CD4-positive, CD25-positive, alpha-beta regulatory T cell (primary cell): ENCODE measurements around the gene OR6C3. TPM values are rescaled to one million over a fixed set of nuclear protein-coding genes. Genes with fewer than 3 reads are reported as not detected.
"Not testable (repeated sequence)": the region's sequence is repeated elsewhere in the genome, so short reads cannot be mapped to it uniquely, and the experiment has no call there.

Experiments used
- ATAC-seq, 2 donors: fragments of 150-1000 bp; cut with Tn5 transposase; one replicate each; pipeline ENCODE4 v1.10.0; 2021; ENCODE audit warnings: low read depth in 2 of 2, moderate number of reproducible peaks in 2 of 2, moderate library complexity in 1 of 2
- DNase-seq, 3 donors: peaks; one replicate each; pipeline versions ENCODE4 v3.0.0 to v3.0.0-alpha.2; 2012 to 2022; ENCODE audit warnings: mixed read lengths in 1 of 3
- H3K27ac ChIP-seq: one replicate; pipeline ENCODE4 v1.7.0; 2013; ENCODE audit warnings: mild to moderate bottlenecking, low read length; ENCODE audit not compliant: insufficient read depth, poor library complexity, severe bottlenecking
- H3K27me3 ChIP-seq: one replicate; pipeline ENCODE4 v1.7.0; 2013; ENCODE audit warnings: low read length; ENCODE audit not compliant: control insufficient read depth, insufficient read depth
- H3K36me3 ChIP-seq: one replicate; pipeline ENCODE4 v1.7.0; 2013; ENCODE audit warnings: mild to moderate bottlenecking, low read length, moderate library complexity; ENCODE audit not compliant: control insufficient read depth, insufficient read depth
- H3K4me1 ChIP-seq: 2 replicates; pipeline ENCODE4 v1.7.0; 2013; ENCODE audit warnings: mild to moderate bottlenecking, low read length; ENCODE audit not compliant: insufficient read depth, control insufficient read depth, poor library complexity, severe bottlenecking
- H3K4me3 ChIP-seq: one replicate; pipeline ENCODE4 v1.7.0; 2013; ENCODE audit warnings: low read depth, mild to moderate bottlenecking, low read length, moderate library complexity
- H3K9me3 ChIP-seq, 2 experiments: 1 replicate in 1 of 2; 2 replicates in 1 of 2; pipeline ENCODE4 v1.7.0; 2013; ENCODE audit warnings: low read length in 2 of 2, mild to moderate bottlenecking in 1 of 2, moderate library complexity in 1 of 2; ENCODE audit not compliant: control insufficient read depth in 2 of 2
- H3K27ac Mint-ChIP-seq, 3 donors: one replicate each; pipeline ENCODE4 v1.8.0; 2020 to 2022; ENCODE audit warnings: mild to moderate bottlenecking in 3 of 3, mixed read lengths in 3 of 3, moderate library complexity in 2 of 3
- H3K27me3 Mint-ChIP-seq: one replicate; pipeline ENCODE4 v1.8.0; 2022; ENCODE audit warnings: mild to moderate bottlenecking, mixed read lengths
- H3K36me3 Mint-ChIP-seq: one replicate; pipeline ENCODE4 v1.8.0; 2020; ENCODE audit warnings: mixed read lengths
- H3K4me1 Mint-ChIP-seq, 4 donors: one replicate each; pipeline ENCODE4 v1.8.0; 2020 to 2022; ENCODE audit warnings: mixed read lengths in 4 of 4, mild to moderate bottlenecking in 1 of 4
- H3K4me3 Mint-ChIP-seq, 4 donors: one replicate each; pipeline ENCODE4 v1.8.0; 2020 to 2022; ENCODE audit warnings: mild to moderate bottlenecking in 4 of 4, mixed read lengths in 4 of 4, moderate library complexity in 3 of 4
- H3K9me3 Mint-ChIP-seq, 7 donors: one replicate each; pipeline ENCODE4 v1.8.0; 2020 to 2022; ENCODE audit warnings: mixed read lengths in 7 of 7, mild to moderate bottlenecking in 3 of 7, moderate library complexity in 2 of 7
- polyA plus RNA-seq, 4 donors: library from polyadenylated mRNA; unstranded; fragments of 300-500 nt; fragmentation: Illumina TruSeq; gene quantifications; one replicate each; pipeline ENCODE4 v1.2.3, GENCODE V29; 2021
- total RNA-seq: library from RNA; stranded (reverse); gene quantifications from one replicate; pipeline ENCODE4 v1.2.3, GENCODE V29; 2022

Gene OR6C3
- total RNA-seq (not detected), polyA plus RNA-seq (not detected)

GRCh38 chr12:55330446-55330845 lies at the start of gene OR6C3:
TSS of gene OR6C3 (plus strand) at chr12:55330746. CDS start at chr12:55331701, 955 bp downstream.
- DNase-seq (no peak), ATAC-seq (no peak)
- Mint-ChIP-seq H3K9me3 (peaks cover 0 to 2% (median 0%) of the 10 kb centered on the region in 7 donors), H3K4me3 (no peak within 1 kb of the TSS), H3K36me3 (no peaks in the 10 kb centered on the region), H3K27ac (no peak within 1 kb of the TSS), H3K27me3 (peaks cover 5% of the 10 kb centered on the region), H3K4me1 (peaks cover 0 to 4% (median 0%) of the 10 kb centered on the region in 4 donors)
- Histone ChIP-seq H3K4me3 (no peak within 1 kb of the TSS), H3K9me3 (no peaks in the 10 kb centered on the region), H3K4me1 (no peaks in the 10 kb centered on the region), H3K27me3 (no peaks in the 10 kb centered on the region), H3K36me3 (no peaks in the 10 kb centered on the region), H3K27ac (no peak within 1 kb of the TSS)

- Mint-ChIP-seq H3K4me3 (no peak overlapping the region), H3K4me1 (no peaks in the 10 kb centered on the region), H3K27ac (no peak overlapping the region), H3K9me3 (peaks cover 0 to 4% (median 0%) of the 10 kb centered on the region in 7 donors), H3K27me3 (peaks cover 31% of the 10 kb centered on the region), H3K36me3 (no peaks in the 10 kb centered on the region)
- peaks cover 0 to 2% of the 10 kb centered on the region in 2 experiments for H3K9me3 ChIP-seq
- no peak overlapping the region for H3K4me3 ChIP-seq
- H3K4me1 ChIP-seq: no peaks in the 10 kb centered on the region
- no peaks in the 10 kb centered on the region for H3K36me3 ChIP-seq
- DNase-seq (no peak), ATAC-seq (no peak)
- H3K27ac ChIP-seq: no peak overlapping the region
- peaks cover 1% of the 10 kb centered on the region for H3K27me3 ChIP-seq
These were observed 49.6 kb upstream of the OR6C3 start for GRCh38 chr12:55280991-55281390.

- Histone ChIP-seq H3K27ac (no peak overlapping the region), H3K9me3 (no peaks in the 10 kb centered on the region), H3K4me3 (no peak overlapping the region), H3K4me1 (no peaks in the 10 kb centered on the region), H3K36me3 (no peaks in the 10 kb centered on the region), H3K27me3 (no peaks in the 10 kb centered on the region)
- DNase-seq (no peak), ATAC-seq (no peak)
- H3K36me3 Mint-ChIP-seq: no peaks in the 10 kb centered on the region
- peaks cover 0 to 2% (median 0%) of the 10 kb centered on the region in 7 donors for H3K9me3 Mint-ChIP-seq
- H3K27ac Mint-ChIP-seq: no peak overlapping the region
- H3K27me3 Mint-ChIP-seq: peaks cover 9% of the 10 kb centered on the region
- no peaks in the 10 kb centered on the region for H3K4me1 Mint-ChIP-seq
- H3K4me3 Mint-ChIP-seq: no peak overlapping the region
These were observed 40.5 kb upstream of the OR6C3 start for GRCh38 chr12:55289999-55290398.

- H3K4me3 ChIP-seq: no peak within 1 kb of the TSS
- H3K9me3 ChIP-seq: peaks cover 0 to 4% of the 10 kb centered on the region in 2 experiments
- no peaks in the 10 kb centered on the region for H3K4me1 ChIP-seq
- peaks cover 23% of the 10 kb centered on the region for H3K27me3 Mint-ChIP-seq
- DNase-seq (no peak), ATAC-seq (no peak)
- H3K27ac ChIP-seq: no peak within 1 kb of the TSS
- H3K4me1 Mint-ChIP-seq: no peaks in the 10 kb centered on the region
- peaks cover 0 to 9% (median 2%) of the 10 kb centered on the region in 7 donors for H3K9me3 Mint-ChIP-seq
- H3K27me3 ChIP-seq: peaks cover 2% of the 10 kb centered on the region
- no peaks in the 10 kb centered on the region for H3K36me3 Mint-ChIP-seq
- no peak within 1 kb of the TSS for H3K27ac Mint-ChIP-seq
- no peak within 1 kb of the TSS for H3K4me3 Mint-ChIP-seq
- H3K36me3 ChIP-seq: no peaks in the 10 kb centered on the region
These were observed 34.1 kb upstream of the OR6C3 start, which contains the start of gene OR6C6 for GRCh38 chr12:55296469-55296868. TSS of gene OR6C6 (minus strand) at chr12:55296569. CDS start at chr12:55295232, 1,337 bp downstream.

GRCh38 chr12:55314043-55314442 lies 16.5 kb upstream of the OR6C3 start, which contains the start of gene OR6C1:
TSS of gene OR6C1 (plus strand) at chr12:55314343. CDS start at chr12:55320600, 6,257 bp downstream.
- no peaks in the 10 kb centered on the region for H3K4me1 ChIP-seq
- H3K36me3 Mint-ChIP-seq: no peaks in the 10 kb centered on the region
- no peak within 1 kb of the TSS for H3K27ac ChIP-seq
- DNase-seq (no peak), ATAC-seq (no peak)
- peaks cover 3% of the 10 kb centered on the region for H3K27me3 ChIP-seq
- H3K4me3 Mint-ChIP-seq: no peak within 1 kb of the TSS
- peaks cover 0 to 2% (median under 1%) of the 10 kb centered on the region in 7 donors for H3K9me3 Mint-ChIP-seq
- H3K27ac Mint-ChIP-seq: no peak within 1 kb of the TSS
- peaks cover 10% of the 10 kb centered on the region for H3K27me3 Mint-ChIP-seq
- no peak within 1 kb of the TSS for H3K4me3 ChIP-seq
- no peaks in the 10 kb centered on the region for H3K4me1 Mint-ChIP-seq
- no peaks in the 10 kb centered on the region for H3K36me3 ChIP-seq
- no peaks in the 10 kb centered on the region for H3K9me3 ChIP-seq

- H3K4me3 Mint-ChIP-seq: no peak overlapping the region
- no peaks in the 10 kb centered on the region for H3K4me1 Mint-ChIP-seq
- H3K9me3 ChIP-seq: no peaks in the 10 kb centered on the region
- H3K27me3 Mint-ChIP-seq: peaks cover 12% of the 10 kb centered on the region
- H3K4me3 ChIP-seq: no peak overlapping the region
- no peaks in the 10 kb centered on the region for H3K36me3 ChIP-seq
- no peaks in the 10 kb centered on the region for H3K36me3 Mint-ChIP-seq
- H3K4me1 ChIP-seq: no peaks in the 10 kb centered on the region
- peaks cover 8% of the 10 kb centered on the region for H3K27me3 ChIP-seq
- no peak overlapping the region for H3K27ac ChIP-seq
- H3K27ac Mint-ChIP-seq: no peak overlapping the region
- ATAC-seq: no peak
- peaks cover 0 to 6% (median 2%) of the 10 kb centered on the region in 7 donors for H3K9me3 Mint-ChIP-seq
- DNase-seq: no peak
These were observed 10.3 kb upstream of the OR6C3 start for GRCh38 chr12:55320201-55320600.

- H3K27me3 ChIP-seq, ATAC-seq, H3K4me1 Mint-ChIP-seq, H3K36me3 ChIP-seq, DNase-seq, H3K27ac Mint-ChIP-seq, H3K4me3 Mint-ChIP-seq, H3K9me3 ChIP-seq, H3K4me1 ChIP-seq, H3K4me3 ChIP-seq, H3K27ac ChIP-seq, H3K36me3 Mint-ChIP-seq, H3K9me3 Mint-ChIP-seq: not testable (repeated sequence)
- peaks cover 17% of the 10 kb centered on the region for H3K27me3 Mint-ChIP-seq
These were observed 4.7 kb upstream of the OR6C3 start for GRCh38 chr12:55325801-55326200.

- Histone ChIP-seq H3K4me1 (no peaks in the 10 kb centered on the region), H3K9me3 (no peaks in the 10 kb centered on the region), H3K27me3 (peaks cover 3% of the 10 kb centered on the region), H3K4me3 (no peak overlapping the region), H3K27ac (no peak overlapping the region), H3K36me3 (no peaks in the 10 kb centered on the region)
- H3K27ac Mint-ChIP-seq: no peak overlapping the region
- H3K9me3 Mint-ChIP-seq: peaks cover 0 to 1% (median 0%) of the 10 kb centered on the region in 7 donors
- H3K4me3 Mint-ChIP-seq: no peak overlapping the region
- no peak for ATAC-seq
- peaks cover 0 to 4% (median 0%) of the 10 kb centered on the region in 4 donors for H3K4me1 Mint-ChIP-seq
- no peaks in the 10 kb centered on the region for H3K27me3 Mint-ChIP-seq
- no peak for DNase-seq
- H3K36me3 Mint-ChIP-seq: no peaks in the 10 kb centered on the region
These were observed 5.5 kb downstream of the OR6C3 start for GRCh38 chr12:55336002-55336401.
